RPMI8226 (cell line): ENCODE measurements around the gene CFAP410.

Experiments used
- DNase-seq: peaks from one replicate; pipeline ENCODE4 v3.0.0-alpha.2; 2015

CFAP410 gene

GRCh38 chr21:44338971-44339910, at the start of gene CFAP410:
CFAP410 (minus strand) TSS chr21:44339390; CDS start chr21:44339194, 196 bp downstream.
- DNase-seq, result peak; percentile 98

- no peak for DNase-seq
These were observed 45.8 kb upstream of the CFAP410 start for GRCh38 chr21:44384968-44385367.

GRCh38 chr21:44383216-44383615, 44.0 kb upstream of the CFAP410 start:
- DNase-seq, result no peak

GRCh38 chr21:44382536-44382935, 43.3 kb upstream of the CFAP410 start:
- DNase-seq, result no peak

- DNase-seq, result no peak
These were observed 42.7 kb upstream of the CFAP410 start for GRCh38 chr21:44381874-44382273.

DNA sequence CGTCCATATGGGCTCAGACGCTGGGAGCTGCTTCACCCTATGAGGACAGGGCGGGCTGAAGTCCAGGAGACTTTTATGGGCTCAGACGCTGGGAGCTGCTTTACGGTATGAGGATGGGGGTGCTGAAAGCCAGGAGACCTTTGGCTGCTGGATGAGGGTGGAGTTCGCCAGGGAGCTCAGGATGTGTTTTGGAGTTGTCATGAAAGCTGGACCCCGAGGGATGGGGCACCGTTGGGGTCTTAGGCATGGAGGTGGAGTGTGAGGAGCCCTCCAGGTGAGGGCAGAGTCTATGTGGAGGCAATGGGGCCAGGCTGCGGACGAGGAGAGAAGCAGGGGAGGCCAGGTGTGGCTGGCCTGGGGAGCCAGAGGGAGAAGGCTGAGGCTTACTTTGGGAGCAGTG, 41.7 kb upstream of the CFAP410 start:
- DNase-seq, result no peak

GRCh38 chr21:44379991-44380865, 41.0 kb upstream of the CFAP410 start:
- DNase-seq, result no peak

DNA sequence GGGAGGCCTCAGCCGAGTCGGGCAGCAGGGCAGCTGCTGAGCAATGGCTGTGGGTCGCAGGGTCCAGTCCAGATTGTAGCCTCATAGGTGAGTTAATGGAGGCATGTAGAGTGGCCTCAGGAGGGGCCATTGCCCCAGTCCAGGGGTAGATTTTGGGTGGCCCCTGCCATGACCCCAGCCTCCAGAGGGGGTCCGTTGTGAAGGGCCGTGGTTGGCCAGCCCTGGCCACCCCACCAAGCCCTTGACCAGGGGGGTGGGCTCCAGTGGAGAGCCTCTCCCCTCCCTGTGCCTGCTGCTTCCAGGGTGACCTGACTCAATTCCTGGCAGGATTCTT, 40.3 kb upstream of the CFAP410 start:
- DNase-seq, result no peak

DNA sequence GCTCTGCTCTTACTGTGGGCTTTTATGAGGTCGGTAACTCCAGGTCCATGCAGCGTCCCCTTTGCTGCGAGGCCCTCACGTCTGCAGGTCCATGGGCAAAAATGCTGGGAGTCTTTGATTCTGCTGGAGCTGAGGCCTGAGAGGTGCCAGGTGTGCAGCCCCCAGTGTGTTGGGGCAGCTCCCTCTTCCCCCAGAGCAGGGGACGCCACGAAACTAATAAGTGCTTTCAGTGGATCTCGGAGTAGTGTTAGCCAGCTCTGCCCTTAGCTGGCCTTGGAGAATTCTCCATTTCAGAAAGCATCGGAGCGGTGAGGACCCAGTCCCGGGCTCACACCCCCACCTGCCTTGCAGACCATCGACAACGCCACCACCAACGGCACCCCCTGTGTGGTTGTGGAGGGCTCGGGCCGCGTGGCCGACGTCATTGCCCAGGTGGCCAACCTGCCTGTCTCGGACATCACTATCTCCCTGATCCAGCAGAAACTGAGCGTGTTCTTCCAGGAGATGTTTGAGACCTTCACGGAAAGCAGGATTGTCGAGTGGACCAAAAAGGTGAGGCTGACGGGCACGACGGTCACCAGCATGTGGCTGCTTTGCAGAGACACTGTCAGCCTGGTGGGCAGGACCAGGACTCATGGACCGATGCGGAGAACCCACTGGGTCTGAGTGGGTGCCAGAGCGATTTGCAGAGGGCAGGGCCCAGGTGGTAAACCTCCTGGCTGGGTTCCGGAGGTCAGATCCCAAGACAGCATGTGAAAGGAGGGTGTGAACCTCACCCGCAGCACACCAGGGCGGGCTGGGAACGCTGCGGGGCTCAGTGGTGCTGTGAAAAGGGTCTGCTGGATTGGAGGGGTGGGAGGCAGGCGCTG, 39.7 kb upstream of the CFAP410 start:
- no peak for DNase-seq

DNA sequence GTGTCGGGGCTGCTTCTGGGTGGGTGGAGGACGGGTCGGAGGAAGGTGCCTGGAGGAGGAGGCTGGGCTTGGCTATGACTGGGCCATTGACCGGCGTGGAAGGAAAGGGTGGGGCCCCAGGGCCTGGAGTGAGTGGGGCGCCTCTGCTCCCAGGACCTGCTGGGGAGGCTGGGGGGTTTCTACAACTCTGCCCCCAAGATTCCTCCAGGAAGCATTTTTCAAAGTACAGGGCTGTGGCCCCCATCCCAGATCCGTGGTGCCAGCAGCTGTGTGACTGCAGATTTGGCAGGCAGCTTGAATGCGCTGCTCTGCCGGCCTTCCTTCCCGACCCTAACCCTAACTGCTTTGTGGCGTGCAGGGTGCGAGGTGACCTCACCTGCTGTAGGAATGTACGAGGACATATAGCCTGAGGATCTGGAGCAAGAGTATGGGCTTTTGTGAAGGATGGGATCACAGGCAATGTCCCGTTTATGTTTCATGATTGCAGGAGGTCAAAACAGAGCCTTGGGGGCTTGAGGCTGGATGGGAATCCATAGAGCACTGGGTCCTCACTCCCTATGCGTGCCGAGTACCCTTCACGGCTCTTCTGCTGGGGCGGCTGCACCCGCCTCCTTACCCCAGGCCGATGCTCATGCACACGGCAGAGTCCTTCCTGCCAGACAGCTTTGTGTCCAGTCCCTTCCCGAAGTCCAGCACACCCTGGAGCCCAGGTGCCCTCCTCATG, 38.9 kb upstream of the CFAP410 start:
- no peak for DNase-seq

DNA sequence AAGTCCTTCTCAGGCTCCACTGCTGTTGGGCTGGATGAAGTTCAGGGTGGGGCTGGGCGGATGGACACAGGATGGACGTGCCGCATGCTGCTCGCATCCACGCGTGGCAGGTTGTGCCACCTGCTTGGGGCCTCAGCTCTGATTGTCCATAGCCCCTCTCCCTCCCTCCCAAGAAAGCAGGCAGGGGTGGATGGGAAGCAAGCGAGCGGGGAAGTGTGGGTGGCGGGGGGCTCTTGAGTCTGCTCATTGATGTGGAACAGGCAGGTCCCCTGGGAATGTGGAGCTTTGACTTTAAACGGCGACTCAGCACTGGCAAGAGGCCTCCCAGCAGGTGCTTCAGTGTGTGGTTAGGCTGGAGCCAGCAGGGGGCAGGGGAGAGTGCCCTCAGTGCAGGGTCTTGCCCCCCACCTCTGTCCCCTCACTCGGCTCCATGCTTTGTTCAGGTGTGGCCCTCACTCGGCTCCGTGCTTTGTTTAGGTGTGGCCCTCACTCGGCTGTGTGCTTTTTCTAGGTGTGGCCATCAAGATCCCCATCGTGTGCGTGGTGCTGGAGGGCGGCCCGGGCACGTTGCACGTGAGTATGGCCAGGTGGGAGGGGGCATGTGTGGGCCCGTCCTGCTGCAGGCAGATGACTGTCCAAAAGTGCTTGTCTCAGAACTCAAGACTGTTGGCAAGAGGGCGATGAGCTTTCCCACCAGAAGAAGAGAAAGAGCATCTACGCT, 38.2 kb upstream of the CFAP410 start:
- peak; percentile 29 for DNase-seq

GRCh38 chr21:44376606-44377005, 37.4 kb upstream of the CFAP410 start:
- DNase-seq, result no peak

- DNase-seq, result no peak
These were observed 36.6 kb upstream of the CFAP410 start for GRCh38 chr21:44375761-44376241.

- DNase-seq, result peak; percentile 22
These were observed 36.1 kb upstream of the CFAP410 start for GRCh38 chr21:44375281-44375651.

GRCh38 chr21:44374601-44375280, 35.6 kb upstream of the CFAP410 start:
- DNase-seq, result no peak

GRCh38 chr21:44372616-44373015, 33.4 kb upstream of the CFAP410 start:
- DNase-seq, result no peak

DNA sequence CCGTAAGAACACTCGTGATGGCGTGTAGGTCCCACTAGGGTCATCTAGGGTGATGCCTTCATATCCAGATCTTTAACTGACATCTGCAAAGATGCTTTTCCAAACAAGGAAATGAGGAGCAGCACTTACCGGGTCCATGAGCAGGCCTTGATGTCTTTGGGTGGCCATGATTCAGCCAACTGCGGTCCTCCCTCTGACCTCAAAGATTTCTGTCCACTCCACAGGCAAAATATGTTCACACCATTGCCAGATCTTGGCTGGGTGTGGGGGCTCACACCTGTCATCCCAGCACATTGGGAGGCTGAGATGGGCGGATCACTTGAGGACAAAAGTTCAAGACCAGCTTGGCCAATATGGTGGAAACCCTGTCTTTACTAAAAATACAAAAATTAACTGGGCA, 32.4 kb upstream of the CFAP410 start:
- DNase-seq, result no peak

GRCh38 chr21:44370786-44371410, 31.7 kb upstream of the CFAP410 start:
- DNase-seq, result no peak

- DNase-seq, result no peak
These were observed 31.0 kb upstream of the CFAP410 start for GRCh38 chr21:44370027-44370735.
